Skin of body (tissue), 2 donors: ENCODE results near the gene POLR1B. TPM values are rescaled to one million over a fixed set of nuclear protein-coding genes. Genes with fewer than 3 reads are reported as not detected.
A peak's percentile ranks its signal among the peaks of the same experiment; 100 is the strongest.
"Not testable (repeated sequence)": the region's sequence is repeated elsewhere in the genome, so short reads cannot be mapped to it uniquely, and the experiment has no call there.

Source experiments
- DNase-seq: peaks from one replicate; lab custom pipeline; 2025; lab: John Stamatoyannopoulos, UW
- total RNA-seq: library from RNA; depleted of rRNA; stranded (reverse); fragments of >200 nt; gene quantifications from one replicate; pipeline ENCODE4 v1.2.3, GENCODE V29; 2014

POLR1B gene, protein sequence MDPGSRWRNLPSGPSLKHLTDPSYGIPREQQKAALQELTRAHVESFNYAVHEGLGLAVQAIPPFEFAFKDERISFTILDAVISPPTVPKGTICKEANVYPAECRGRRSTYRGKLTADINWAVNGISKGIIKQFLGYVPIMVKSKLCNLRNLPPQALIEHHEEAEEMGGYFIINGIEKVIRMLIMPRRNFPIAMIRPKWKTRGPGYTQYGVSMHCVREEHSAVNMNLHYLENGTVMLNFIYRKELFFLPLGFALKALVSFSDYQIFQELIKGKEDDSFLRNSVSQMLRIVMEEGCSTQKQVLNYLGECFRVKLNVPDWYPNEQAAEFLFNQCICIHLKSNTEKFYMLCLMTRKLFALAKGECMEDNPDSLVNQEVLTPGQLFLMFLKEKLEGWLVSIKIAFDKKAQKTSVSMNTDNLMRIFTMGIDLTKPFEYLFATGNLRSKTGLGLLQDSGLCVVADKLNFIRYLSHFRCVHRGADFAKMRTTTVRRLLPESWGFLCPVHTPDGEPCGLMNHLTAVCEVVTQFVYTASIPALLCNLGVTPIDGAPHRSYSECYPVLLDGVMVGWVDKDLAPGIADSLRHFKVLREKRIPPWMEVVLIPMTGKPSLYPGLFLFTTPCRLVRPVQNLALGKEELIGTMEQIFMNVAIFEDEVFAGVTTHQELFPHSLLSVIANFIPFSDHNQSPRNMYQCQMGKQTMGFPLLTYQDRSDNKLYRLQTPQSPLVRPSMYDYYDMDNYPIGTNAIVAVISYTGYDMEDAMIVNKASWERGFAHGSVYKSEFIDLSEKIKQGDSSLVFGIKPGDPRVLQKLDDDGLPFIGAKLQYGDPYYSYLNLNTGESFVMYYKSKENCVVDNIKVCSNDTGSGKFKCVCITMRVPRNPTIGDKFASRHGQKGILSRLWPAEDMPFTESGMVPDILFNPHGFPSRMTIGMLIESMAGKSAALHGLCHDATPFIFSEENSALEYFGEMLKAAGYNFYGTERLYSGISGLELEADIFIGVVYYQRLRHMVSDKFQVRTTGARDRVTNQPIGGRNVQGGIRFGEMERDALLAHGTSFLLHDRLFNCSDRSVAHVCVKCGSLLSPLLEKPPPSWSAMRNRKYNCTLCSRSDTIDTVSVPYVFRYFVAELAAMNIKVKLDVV
- total RNA-seq, result 19.0 TPM

DNA sequence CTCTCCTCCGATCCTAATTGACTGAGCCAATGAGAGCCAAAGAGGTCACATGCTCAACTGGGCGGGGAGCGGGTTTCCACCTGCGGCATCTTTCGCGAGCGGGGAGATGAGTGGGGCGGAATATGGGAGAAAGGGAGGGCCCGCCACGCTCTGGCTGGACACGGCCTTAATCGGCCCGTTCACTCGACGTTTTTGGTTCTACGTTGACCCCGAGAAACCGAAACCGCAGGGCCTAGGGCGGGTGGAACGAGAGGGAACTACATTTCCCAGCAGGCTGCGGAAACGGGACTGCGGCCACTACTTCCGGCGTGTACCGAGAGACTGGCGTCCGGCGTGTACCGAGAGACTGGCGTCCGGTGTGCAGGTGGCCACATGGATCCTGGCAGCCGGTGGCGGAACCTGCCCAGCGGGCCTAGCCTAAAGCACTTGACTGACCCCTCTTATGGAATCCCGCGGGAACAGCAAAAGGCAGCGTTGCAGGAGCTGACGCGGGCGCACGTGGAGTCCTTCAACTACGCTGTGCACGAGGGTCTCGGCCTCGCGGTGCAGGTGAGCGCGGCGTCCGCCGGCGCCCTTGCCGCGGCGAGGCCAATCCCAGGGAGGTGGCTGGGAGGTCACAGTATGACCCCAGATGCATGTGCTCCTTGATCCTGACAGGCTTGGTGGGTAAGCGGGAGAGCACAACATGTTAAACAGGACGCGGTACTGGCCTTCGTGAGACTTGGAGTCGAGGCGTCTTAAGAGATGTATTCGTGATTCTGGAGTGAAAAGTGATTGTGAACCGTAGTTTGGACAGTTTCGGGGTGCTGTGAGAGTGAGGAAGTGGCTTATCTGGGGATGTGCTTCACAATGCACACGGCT, at the start of gene POLR1B:
TSS of gene POLR1B (plus strand) at position 343 of the 861 bp plus-strand sequence. CDS start at position 373, 30 bp downstream.
- DNase-seq, result peak; percentile 49

DNA sequence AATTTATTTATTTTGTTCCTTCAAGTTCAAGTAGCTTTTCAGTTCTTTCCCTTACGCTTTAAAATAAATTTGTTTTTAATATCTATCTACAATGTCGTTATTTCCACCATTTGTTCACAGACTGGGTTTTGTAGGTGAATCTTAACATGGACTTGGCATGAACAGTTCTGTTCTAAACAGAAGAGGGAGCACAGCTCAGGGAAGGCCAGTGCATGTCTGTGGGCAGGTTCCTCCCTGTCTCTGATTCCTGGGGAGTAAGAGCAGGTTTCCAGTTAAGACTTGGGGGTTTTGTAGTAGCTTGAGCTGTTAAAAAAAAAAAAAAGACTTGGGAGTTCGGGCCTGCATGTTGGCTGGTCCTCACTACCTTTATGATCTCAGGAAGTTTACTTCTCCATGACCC, 49.2 kb upstream of the POLR1B start:
- no peak for DNase-seq

DNA sequence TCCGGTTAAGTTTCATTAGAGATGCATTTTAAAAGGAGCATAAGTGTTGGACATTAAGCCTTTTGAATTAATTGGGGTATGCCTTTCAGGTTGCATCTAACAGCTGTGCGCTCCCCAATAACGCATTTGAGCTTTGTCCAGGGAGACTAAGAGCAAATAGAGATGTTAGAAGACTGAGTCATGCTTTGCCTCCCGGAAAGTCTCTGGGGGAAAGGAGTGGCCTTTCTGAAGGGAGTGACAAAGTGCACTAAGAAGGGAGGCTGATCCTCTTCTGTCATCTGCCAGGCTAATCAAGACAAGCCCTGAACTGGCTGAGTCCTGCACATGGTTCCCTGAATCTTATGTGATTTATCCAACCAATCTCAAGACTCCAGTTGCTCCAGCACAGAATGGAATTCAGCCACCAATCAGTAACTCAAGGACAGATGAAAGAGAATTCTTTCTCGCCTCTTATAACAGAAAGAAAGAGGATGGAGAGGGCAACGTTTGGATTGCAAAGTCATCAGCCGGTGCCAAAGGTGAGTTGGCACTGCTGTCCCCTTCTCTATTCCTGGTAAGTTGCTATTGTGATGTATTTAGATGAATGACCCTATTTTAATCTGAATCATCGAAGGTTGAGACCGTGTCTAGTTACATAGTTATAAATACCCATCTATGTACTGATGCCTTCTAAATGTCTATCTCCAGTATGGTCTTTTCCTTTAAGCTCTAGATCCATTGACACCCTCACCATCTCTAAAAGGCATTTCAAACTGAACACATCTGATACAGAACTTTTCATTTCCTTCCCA, 48.2 kb upstream of the POLR1B start:
- DNase-seq, result peak; percentile 42

DNA sequence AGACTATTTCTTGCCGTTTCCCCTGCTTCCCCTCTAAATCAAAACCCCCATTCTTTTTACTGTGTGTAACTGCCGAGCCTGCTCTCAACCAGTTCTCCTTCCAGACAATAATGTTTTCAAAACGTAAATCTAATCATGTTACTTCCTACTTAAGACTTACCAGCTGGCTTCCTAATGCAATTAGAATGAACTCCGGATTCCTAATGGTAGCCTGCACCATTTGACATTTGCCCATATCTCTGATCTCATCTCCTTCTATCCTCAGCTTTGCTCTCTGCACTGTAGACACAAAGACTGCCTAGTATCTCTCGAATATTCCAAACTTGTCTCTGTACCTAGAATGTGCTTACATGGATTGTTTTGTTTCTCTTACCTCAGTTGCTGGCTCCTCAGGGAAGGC, 47.4 kb upstream of the POLR1B start:
- DNase-seq, result no peak

DNA sequence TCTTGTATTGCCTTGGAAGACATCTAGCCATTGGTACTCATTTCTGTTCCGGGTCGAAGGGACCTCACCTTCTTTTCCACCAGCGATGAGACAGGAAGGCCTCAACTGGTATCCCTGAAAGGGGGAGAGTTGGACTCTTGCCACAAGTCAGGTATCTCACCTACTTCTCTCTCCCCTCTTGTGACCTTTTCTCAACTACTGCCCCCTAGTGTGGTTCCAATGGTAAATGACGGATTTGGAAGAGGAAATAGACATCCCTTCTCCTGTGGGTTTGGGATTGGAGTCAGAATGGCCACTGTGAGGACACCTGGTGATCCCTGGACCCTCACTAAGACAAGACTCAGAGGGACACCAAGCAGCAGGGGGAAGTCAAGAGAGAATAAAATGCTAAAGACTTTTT, 46.4 kb upstream of the POLR1B start:
- DNase-seq, result not testable (repeated sequence)

DNA sequence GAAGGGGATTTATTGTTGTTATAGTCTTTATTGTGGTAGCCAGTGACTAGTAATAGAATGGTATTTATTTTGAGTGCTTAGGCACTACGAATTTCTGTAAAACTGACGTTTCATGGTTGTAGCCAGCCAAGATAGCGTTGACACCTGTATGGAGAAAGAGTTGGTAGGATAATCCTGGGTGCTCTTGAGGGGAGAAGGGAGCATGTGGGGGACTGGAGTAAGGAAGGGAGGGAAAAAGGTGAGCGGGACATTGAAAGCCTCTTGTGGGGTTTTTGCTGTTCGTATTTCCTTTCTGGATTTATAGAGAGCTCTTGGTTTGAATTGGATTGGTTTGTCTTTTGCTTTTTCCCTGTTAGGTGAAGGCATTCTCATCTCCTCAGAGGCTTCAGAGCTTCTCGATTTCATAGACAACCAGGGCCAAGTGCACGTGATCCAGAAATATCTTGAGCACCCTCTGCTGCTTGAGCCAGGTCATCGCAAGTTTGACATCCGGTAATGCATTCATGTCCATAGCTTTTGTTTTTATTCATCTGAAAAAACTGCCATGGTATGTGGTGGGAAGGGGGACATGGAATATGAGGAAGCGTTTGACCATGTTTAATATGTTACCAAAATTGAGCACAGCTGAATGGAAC, 41.3 kb upstream of the POLR1B start:
- not testable (repeated sequence) for DNase-seq

DNA sequence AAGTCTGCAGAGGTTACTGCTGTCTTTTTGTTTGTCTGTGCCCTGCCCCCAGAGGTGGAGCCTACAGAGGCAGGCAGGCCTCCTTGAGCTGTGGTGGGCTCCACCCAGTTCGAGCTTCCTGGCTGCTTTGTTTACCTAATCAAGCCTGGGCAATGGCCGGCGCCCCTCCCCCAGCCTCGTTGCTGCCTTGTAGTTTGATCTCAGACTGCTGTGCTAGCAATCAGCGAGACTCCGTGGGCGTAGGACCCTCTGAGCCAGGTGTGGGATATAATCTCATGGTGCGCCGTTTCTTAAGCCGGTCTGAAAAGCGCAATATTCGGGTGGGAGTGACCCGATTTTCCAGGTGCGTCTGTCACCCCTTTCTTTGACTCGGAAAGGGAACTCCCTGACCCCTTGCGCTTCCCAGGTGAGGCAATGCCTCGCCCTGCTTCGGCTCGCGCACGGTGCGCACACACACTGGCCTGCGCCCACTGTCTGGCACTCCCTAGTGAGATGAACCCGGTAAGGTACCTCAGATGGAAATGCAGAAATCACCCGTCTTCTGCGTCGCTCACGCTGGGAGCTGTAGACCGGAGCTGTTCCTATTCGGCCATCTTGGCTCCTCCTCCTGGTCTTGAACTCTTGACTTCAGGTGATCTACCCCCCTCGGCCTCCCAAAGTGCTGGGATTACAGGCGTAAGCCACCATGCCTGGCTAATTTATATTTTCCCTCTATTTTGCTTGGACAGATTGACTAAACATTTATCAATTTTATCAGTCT, 32.8 kb upstream of the POLR1B start:
- not testable (repeated sequence) for DNase-seq

DNA sequence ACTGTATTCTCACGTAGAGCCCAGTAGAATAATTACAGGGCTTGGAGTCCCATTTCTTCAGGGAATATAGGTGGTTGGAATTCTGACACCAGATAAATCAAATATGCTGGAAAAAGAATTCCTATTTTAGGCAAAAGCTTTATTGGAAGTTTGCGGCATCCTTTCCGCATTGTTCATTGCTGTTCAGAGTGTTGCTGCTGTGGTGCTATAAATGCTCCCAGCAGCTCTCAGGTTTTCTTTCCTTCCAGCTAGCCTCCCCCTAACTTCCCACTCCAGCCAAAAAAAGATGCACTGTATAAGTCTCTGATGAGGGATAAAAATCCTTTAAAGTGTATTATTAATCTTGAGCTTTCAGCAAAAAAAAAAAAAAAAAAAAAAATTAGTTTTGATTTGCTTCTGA, 25.5 kb upstream of the POLR1B start:
- no peak for DNase-seq

DNA sequence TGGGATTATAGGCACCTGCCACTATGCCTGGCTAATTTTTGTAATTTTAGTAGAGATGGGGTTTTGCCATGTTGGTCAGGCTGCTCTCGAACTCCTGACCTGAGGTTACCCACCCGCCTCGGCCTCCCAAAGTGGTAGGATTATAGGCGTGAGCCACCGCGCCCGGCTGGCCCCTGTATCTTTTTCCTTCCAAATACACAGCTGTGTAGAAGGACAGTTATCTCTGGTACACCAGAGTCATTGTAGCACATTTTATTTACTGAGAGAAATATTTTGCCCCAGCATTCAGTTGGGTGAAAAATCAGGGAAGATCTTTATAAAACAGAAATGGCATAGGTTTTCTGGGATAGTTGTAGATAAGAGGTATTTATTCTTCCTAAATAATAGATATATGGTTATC, 23.5 kb upstream of the POLR1B start:
- DNase-seq, result no peak

DNA sequence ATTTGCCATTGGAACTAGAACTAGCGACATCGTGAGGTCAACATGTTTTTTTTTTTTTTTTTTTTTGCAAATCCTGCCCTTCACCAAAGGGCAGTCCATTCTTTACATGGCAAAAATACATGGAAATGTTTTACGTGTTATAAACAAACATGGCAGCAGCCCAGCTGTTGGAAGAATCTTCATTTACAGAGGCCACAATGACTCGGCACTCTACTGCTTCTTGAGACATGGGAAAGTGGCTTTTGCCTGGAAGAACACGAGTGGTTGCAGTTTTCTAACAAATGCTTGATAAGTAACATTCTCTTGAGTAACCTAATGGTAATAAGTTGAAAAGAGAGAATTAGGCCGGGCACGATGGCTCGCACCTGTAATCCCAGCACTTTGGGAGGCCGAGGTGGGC, 22.8 kb upstream of the POLR1B start:
- no peak for DNase-seq

DNA sequence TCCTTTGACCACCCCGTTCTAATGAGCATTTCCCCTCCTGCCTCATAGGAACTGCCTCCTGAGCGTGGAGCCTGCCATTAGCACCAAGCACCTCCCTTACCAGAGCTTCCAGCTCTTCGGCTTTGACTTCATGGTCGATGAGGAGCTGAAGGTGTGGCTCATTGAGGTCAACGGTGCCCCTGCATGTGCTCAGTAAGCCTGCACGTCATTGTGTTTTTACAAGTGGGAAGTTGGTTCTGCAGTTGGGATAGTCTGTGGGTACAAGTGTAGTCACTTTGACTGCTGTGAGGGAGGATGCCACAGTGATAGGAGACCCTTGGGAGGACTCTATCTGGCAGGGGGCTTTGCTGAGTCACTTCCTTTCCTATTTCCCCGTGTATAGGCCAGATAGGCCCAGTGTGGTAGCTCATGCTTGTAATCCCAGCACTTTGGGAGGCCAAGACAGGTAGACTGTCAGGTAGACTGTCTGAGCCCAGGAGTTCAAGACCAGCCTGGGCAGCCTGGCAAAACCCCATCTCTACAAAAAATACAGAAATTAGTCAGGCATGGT, 22.0 kb upstream of the POLR1B start:
- no peak for DNase-seq

DNA sequence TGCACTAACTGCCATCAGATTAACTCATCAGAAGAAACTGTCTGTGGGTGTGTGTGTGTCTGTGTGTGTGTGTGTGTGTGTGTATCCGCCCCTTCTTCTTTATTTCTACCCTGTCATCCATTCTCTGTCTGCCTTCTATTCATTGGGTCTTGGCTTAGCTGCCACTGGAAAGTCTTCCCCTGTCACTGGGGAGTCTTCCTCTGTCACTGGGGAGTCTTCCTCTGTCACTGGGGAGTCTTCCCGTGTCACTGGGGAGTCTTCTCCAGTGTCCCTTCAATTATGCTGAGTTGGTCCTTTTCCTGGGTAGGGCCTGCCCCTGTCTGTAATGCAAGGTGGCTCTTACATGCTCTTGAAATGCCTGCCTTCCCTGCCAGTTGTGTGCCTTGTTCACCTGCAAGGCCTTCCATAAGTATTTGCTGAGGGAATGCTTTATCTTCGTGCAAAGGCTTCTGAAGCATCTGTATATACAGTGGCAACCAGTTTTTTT, 18.9 kb upstream of the POLR1B start:
- DNase-seq, result no peak

DNA sequence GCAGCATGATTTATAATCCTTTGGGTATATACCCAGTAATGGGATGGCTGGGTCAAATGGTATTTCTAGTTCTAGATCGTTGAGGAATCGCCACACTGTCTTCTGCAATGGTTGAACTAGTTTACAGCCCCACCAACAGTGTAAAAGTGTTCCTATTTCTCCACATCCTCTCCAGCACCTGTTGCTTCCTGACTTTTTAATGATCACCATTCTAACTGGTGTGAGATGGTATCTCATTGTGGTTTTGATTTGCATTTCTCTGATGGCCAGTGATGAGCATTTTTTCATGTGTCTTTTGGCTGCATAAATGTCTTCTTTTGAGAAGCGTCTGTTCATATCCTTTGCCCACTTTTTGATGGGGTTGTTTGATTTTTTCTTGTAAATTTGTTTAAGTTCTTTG, 18.0 kb upstream of the POLR1B start:
- DNase-seq, result not testable (repeated sequence)

DNA sequence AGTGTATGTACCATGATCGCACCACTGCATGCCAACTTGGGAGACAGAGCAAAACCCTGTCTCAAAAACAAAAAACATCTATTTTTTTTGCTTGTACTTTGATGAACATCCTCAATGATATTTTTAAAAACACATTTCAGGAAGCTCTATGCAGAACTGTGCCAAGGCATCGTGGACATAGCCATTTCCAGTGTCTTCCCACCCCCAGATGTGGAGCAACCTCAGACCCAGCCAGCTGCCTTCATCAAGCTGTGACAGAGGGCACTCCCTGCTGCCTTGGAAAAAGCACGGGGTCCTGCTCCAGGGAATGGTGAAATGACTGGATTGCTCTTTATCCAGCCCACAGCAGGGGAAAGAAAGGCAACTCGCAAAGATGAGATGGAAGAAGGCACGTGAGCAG, 13.7 kb upstream of the POLR1B start:
- DNase-seq, result no peak

DNA sequence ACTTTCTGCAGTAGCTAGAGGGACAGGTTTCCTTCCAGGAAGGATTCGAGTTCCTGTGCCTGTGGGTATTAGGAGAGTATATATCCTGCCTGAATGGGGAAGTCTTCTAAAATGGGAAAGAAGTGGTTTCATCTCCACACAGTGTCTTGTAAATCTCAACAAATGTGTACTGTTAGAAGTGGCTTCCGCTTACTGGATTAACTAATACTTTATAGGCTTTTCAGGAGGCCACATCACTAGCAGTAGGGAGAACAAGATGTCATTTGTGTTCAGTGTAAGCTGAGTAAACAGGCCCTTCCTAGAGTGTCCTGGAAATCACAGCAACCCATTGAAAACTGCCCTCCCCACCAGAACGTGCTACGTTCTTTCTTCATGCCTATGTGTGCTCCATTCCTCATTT, 12.5 kb upstream of the POLR1B start:
- no peak for DNase-seq

DNA sequence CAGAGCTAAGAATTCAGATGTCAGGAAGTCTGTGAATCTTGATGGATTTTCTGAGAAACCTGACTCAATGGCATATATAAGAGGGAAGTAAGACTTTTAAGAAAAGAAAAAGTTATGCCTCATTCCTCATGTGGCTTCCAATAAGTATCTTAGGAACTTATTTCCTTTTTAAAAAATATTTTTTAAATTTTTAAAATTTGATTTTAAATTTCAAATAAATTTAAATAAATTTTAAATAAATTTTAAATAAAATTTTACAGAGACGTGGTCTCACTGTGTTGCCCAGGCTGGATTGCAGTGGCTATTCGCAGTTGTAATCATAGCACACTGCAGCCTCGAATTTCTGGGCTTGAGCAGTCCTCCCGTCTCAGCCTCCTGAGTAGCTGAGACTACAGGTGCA, 11.5 kb upstream of the POLR1B start:
- no peak for DNase-seq

DNA sequence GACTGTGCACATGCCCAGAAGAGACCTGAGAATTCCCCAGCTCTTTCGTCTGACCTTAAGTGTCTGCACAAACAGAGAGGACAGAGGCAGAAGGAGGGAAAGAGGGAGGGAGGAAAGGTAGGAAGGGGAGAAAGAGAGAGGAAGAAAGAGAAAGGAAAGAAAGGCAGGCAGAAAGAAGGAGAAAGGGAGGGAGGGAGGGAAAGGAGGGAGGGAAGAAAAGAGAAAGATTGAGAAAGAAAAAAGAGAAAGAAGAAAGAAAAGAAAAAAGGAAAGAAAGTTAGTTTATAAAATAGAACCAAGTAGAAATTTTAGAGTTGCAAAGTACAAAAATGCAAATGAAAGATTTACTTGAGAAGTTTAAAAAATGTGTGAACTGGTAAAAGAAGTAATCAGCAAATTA, 7.4 kb upstream of the POLR1B start:
- DNase-seq, result no peak

DNA sequence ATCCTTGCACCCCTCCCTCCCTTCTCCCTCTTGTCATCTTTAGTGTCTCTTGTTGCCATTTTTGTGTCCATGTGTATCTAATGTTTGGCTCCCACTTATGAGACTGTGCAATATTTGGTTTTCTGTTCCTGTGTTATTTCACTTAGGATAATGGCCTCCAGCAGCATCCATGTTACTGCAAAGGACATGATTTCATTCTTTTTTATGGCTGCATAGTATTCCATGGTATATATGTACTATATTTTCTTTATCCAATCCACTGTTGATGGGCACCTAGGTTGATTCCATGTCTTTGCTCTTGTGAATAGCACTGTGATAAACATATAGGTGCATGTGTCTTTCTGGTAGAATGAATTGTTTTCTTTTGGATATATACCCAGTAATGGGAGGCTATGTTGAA, 5.6 kb upstream of the POLR1B start:
- not testable (repeated sequence) for DNase-seq
